Non-pigmented ciliary epithelial cell (primary cell): ENCODE measurements around the gene DPYSL5.

Experiments
- DNase-seq: peaks from one replicate; pipeline ENCODE4 v3.0.0-alpha.2; 2010; ENCODE audit warnings: low read depth

DPYSL5 gene

DNA sequence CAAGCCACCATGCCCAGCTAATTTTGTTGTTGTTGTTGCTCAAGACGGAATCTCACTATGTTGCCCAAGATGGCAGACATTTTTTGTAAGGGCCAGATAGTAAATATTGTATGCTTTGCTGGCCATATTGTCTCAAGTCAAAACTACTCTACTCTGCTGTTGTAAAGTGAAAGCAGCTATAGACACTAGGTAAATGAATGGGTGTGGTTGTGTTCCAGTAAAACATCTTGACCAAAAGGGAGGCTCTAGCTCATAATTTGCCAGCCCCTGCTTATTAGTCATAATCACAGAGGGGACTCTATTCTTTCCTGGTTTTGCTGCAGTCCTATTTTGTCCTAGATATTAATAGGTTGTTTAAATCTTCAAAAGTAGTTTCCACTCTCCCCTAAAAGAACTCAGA lies 147.1 kb downstream of the DPYSL5 start:
- DNase-seq, result no peak

DNA sequence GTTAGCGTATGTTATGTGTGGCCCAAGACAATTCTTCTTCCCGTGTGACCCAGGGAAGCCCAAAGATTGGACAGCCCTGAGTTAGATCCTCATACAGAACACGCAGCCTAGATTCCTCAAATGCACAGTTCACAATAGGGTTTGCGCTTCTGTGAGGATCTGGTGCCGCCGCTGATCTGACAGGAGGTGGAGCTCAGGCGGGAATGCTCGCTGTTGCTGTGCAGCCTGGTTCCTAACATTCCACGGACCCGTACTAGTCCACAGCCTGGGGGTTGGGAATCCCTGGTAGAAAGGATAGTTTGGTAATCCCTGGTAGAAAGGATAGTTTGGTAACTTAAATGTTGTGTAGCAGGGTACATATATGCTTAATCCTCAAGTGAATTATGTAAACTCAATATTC lies 149.5 kb downstream of the DPYSL5 start:
- DNase-seq, result no peak

- DNase-seq, result no peak
These were observed 150.4 kb downstream of the DPYSL5 start for GRCh38 chr2:26998323-26998722.
